ENCODE data around the gene FAM228B.
"Not testable (repeated sequence)": the region's sequence is repeated elsewhere in the genome, so short reads cannot be mapped to it uniquely, and the experiment has no call there.

Gene FAM228B

GRCh38 chr2:24104906-24105305 is 18.4 kb upstream of the FAM228B start:
- Histone ChIP-seq H3K9me3 (ENCODE audit: low read length) (no peaks in the 10 kb centered on the region), H3K4me3 (ENCODE audit: low read depth in 1 of 2, low read length in 2 of 2) (no peak overlapping the region), H3K27ac (ENCODE audit: low read depth, low read length) (no peak overlapping the region), H3K27me3 (ENCODE audit: control insufficient read depth in 1 of 2, insufficient read depth in 2 of 2, low read length in 2 of 2) (no peaks in the 10 kb centered on the region), H3K36me3 (ENCODE audit: insufficient read depth, low read length) (no peaks in the 10 kb centered on the region), H3K4me1 (ENCODE audit: insufficient read depth, low read length) (no peaks in the 10 kb centered on the region), H3K9ac (ENCODE audit: low read length) (no peak overlapping the region)

GRCh38 chr2:24105816-24106215 is 17.5 kb upstream of the FAM228B start:
- Histone ChIP-seq H3K27ac (ENCODE audit: low read depth, low read length) (no peak overlapping the region), H3K9me3 (ENCODE audit: low read length) (no peaks in the 10 kb centered on the region), H3K4me1 (ENCODE audit: insufficient read depth, low read length) (no peaks in the 10 kb centered on the region), H3K9ac (ENCODE audit: low read length) (no peak overlapping the region), H3K4me3 (ENCODE audit: low read depth in 1 of 2, low read length in 2 of 2) (no peak overlapping the region), H3K27me3 (ENCODE audit: control insufficient read depth in 1 of 2, insufficient read depth in 2 of 2, low read length in 2 of 2) (no peaks in the 10 kb centered on the region), H3K36me3 (ENCODE audit: insufficient read depth, low read length) (no peaks in the 10 kb centered on the region)

GRCh38 chr2:24106786-24107185 is 16.5 kb upstream of the FAM228B start:
- Histone ChIP-seq H3K4me1 (ENCODE audit: insufficient read depth, low read length) (no peaks in the 10 kb centered on the region), H3K9ac (ENCODE audit: low read length) (no peak overlapping the region), H3K9me3 (ENCODE audit: low read length) (no peaks in the 10 kb centered on the region), H3K27ac (ENCODE audit: low read depth, low read length) (no peak overlapping the region), H3K27me3 (ENCODE audit: control insufficient read depth in 1 of 2, insufficient read depth in 2 of 2, low read length in 2 of 2) (no peaks in the 10 kb centered on the region), H3K4me3 (ENCODE audit: low read depth in 1 of 2, low read length in 2 of 2) (no peak overlapping the region), H3K36me3 (ENCODE audit: insufficient read depth, low read length) (no peaks in the 10 kb centered on the region)

- no peaks in the 10 kb centered on the region for H3K36me3 ChIP-seq (ENCODE audit: insufficient read depth, low read length)
- H3K27me3 ChIP-seq (ENCODE audit: control insufficient read depth in 1 of 2, insufficient read depth in 2 of 2, low read length in 2 of 2): no peaks in the 10 kb centered on the region
- no peak overlapping the region for H3K4me3 ChIP-seq (ENCODE audit: low read depth in 1 of 2, low read length in 2 of 2)
- H3K9me3 ChIP-seq (ENCODE audit: low read length): no peaks in the 10 kb centered on the region
- H3K27ac ChIP-seq (ENCODE audit: low read depth, low read length): no peak overlapping the region
- no peak overlapping the region for H3K9ac ChIP-seq (ENCODE audit: low read length)
- H3K4me1 ChIP-seq (ENCODE audit: insufficient read depth, low read length): no peaks in the 10 kb centered on the region
These were observed 15.9 kb upstream of the FAM228B start for GRCh38 chr2:24107336-24107735.

- H3K36me3 ChIP-seq (ENCODE audit: insufficient read depth, low read length); H3K27ac ChIP-seq (ENCODE audit: low read depth, low read length); H3K9ac ChIP-seq (ENCODE audit: low read length); H3K4me3 ChIP-seq (ENCODE audit: low read depth in 1 of 2, low read length in 2 of 2); H3K27me3 ChIP-seq (ENCODE audit: control insufficient read depth in 1 of 2, insufficient read depth in 2 of 2, low read length in 2 of 2); H3K4me1 ChIP-seq (ENCODE audit: insufficient read depth, low read length); H3K9me3 ChIP-seq (ENCODE audit: low read length): not testable (repeated sequence)
These were observed 13.8 kb upstream of the FAM228B start for GRCh38 chr2:24109431-24109830.

GRCh38 chr2:24110660-24111303 is 12.5 kb upstream of the FAM228B start:
- no peak overlapping the region for H3K9ac ChIP-seq (ENCODE audit: low read length)
- no peaks in the 10 kb centered on the region for H3K9me3 ChIP-seq (ENCODE audit: low read length)
- no peaks in the 10 kb centered on the region for H3K36me3 ChIP-seq (ENCODE audit: insufficient read depth, low read length)
- H3K4me3 ChIP-seq (ENCODE audit: low read depth in 1 of 2, low read length in 2 of 2): no peak overlapping the region
- H3K27ac ChIP-seq (ENCODE audit: low read depth, low read length): no peak overlapping the region
- no peaks in the 10 kb centered on the region for H3K4me1 ChIP-seq (ENCODE audit: insufficient read depth, low read length)
- H3K27me3 ChIP-seq (ENCODE audit: control insufficient read depth in 1 of 2, insufficient read depth in 2 of 2, low read length in 2 of 2): no peaks in the 10 kb centered on the region

- Histone ChIP-seq H3K9ac (ENCODE audit: low read length) (no peak overlapping the region), H3K36me3 (ENCODE audit: insufficient read depth, low read length) (no peaks in the 10 kb centered on the region), H3K9me3 (ENCODE audit: low read length) (no peaks in the 10 kb centered on the region), H3K4me3 (ENCODE audit: low read depth in 1 of 2, low read length in 2 of 2) (no peak overlapping the region), H3K27ac (ENCODE audit: low read depth, low read length) (no peak overlapping the region), H3K4me1 (ENCODE audit: insufficient read depth, low read length) (no peaks in the 10 kb centered on the region), H3K27me3 (ENCODE audit: control insufficient read depth in 1 of 2, insufficient read depth in 2 of 2, low read length in 2 of 2) (no peaks in the 10 kb centered on the region)
These were observed 11.8 kb upstream of the FAM228B start for GRCh38 chr2:24111407-24111901.

- Histone ChIP-seq H3K27ac (ENCODE audit: low read depth, low read length) (no peak overlapping the region), H3K36me3 (ENCODE audit: insufficient read depth, low read length) (no peaks in the 10 kb centered on the region), H3K27me3 (ENCODE audit: control insufficient read depth in 1 of 2, insufficient read depth in 2 of 2, low read length in 2 of 2) (no peaks in the 10 kb centered on the region), H3K4me1 (ENCODE audit: insufficient read depth, low read length) (no peaks in the 10 kb centered on the region), H3K4me3 (ENCODE audit: low read depth in 1 of 2, low read length in 2 of 2) (no peak overlapping the region), H3K9me3 (ENCODE audit: low read length) (no peaks in the 10 kb centered on the region), H3K9ac (ENCODE audit: low read length) (no peak overlapping the region)
These were observed 8.2 kb upstream of the FAM228B start for GRCh38 chr2:24115057-24115456.

GRCh38 chr2:24117902-24118301 is 5.4 kb upstream of the FAM228B start:
- H3K27me3 ChIP-seq (ENCODE audit: control insufficient read depth in 1 of 2, insufficient read depth in 2 of 2, low read length in 2 of 2): no peaks in the 10 kb centered on the region
- H3K4me3 ChIP-seq (ENCODE audit: low read depth in 1 of 2, low read length in 2 of 2): no peak overlapping the region
- H3K36me3 ChIP-seq (ENCODE audit: insufficient read depth, low read length): no peaks in the 10 kb centered on the region
- peaks cover 5% of the 10 kb centered on the region for H3K4me1 ChIP-seq (ENCODE audit: insufficient read depth, low read length)
- H3K9me3 ChIP-seq (ENCODE audit: low read length): no peaks in the 10 kb centered on the region
- H3K9ac ChIP-seq (ENCODE audit: low read length): no peak overlapping the region
- no peak overlapping the region for H3K27ac ChIP-seq (ENCODE audit: low read depth, low read length)

GRCh38 chr2:24121066-24121465 is 2.2 kb upstream of the FAM228B start:
- Histone ChIP-seq H3K36me3 (ENCODE audit: insufficient read depth, low read length) (no peaks in the 10 kb centered on the region), H3K27ac (ENCODE audit: low read depth, low read length) (no peak overlapping the region), H3K9me3 (ENCODE audit: low read length) (no peaks in the 10 kb centered on the region), H3K4me3 (ENCODE audit: low read depth in 1 of 2, low read length in 2 of 2) (no peak overlapping the region), H3K27me3 (ENCODE audit: control insufficient read depth in 1 of 2, insufficient read depth in 2 of 2, low read length in 2 of 2) (no peaks in the 10 kb centered on the region), H3K9ac (ENCODE audit: low read length) (no peak overlapping the region), H3K4me1 (ENCODE audit: insufficient read depth, low read length) (peaks cover 19% of the 10 kb centered on the region)

GRCh38 chr2:24121469-24121868 is 1.8 kb upstream of the FAM228B start:
- no peak overlapping the region for H3K4me3 ChIP-seq (ENCODE audit: low read depth in 1 of 2, low read length in 2 of 2)
- no peak overlapping the region for H3K9ac ChIP-seq (ENCODE audit: low read length)
- H3K27me3 ChIP-seq (ENCODE audit: control insufficient read depth in 1 of 2, insufficient read depth in 2 of 2, low read length in 2 of 2): no peaks in the 10 kb centered on the region
- H3K9me3 ChIP-seq (ENCODE audit: low read length): no peaks in the 10 kb centered on the region
- H3K36me3 ChIP-seq (ENCODE audit: insufficient read depth, low read length): no peaks in the 10 kb centered on the region
- H3K27ac ChIP-seq (ENCODE audit: low read depth, low read length): no peak overlapping the region
- peaks cover 19% of the 10 kb centered on the region for H3K4me1 ChIP-seq (ENCODE audit: insufficient read depth, low read length)
